Fibroblast of villous mesenchyme (primary cell): Measurements from ENCODE around the gene RAPGEF2. TPM values are rescaled to one million over a fixed set of nuclear protein-coding genes. Genes with fewer than 3 reads are reported as not detected.

ENCODE experiments used
- DNase-seq: peaks from one replicate; pipeline ENCODE4 v3.0.0-alpha.2; 2010; ENCODE audit warnings: low read depth
- H3K4me3 ChIP-seq: 2 replicates; pipeline ENCODE4 v1.5.1; 2011; ENCODE audit warnings: low read depth, mild to moderate bottlenecking, low read length
- CTCF ChIP-seq: IDR thresholded peaks from 2 replicates; pipeline ENCODE4 v1.5.1; 2012; ENCODE audit warnings: low read depth, mild to moderate bottlenecking, low read length; ENCODE audit not compliant: insufficient read depth
- total RNA-seq: library from RNA; depleted of rRNA; stranded (reverse); fragments of >200 nt; gene quantifications from 2 replicates; pipeline ENCODE4 v1.2.3, GENCODE V29; 2012

Gene RAPGEF2
- total RNA-seq, 1 donor, result 47.1 TPM

DNA sequence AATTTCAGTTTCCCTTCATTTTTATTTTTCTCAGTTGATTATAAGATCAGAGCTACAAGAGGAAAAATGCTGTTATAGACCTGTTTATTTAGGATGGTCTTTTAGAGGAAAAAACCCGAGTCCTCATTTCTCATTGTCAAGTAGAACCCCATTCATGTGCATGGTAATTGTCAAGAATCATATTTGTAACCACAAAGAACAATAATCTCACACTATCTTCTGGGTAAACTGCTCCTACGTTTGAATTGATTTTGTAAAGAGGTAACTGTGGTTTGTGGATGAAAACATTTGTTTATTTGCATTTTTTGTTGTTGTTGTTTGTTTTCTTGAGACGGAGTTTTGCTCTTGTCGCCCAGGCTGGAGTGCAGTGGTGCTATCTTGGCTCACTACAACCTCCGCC lies 23.8 kb downstream of the RAPGEF2 start:
- no peak for DNase-seq
- TF ChIP-seq CTCF, result no peak
- no peak overlapping the region for H3K4me3 ChIP-seq

DNA sequence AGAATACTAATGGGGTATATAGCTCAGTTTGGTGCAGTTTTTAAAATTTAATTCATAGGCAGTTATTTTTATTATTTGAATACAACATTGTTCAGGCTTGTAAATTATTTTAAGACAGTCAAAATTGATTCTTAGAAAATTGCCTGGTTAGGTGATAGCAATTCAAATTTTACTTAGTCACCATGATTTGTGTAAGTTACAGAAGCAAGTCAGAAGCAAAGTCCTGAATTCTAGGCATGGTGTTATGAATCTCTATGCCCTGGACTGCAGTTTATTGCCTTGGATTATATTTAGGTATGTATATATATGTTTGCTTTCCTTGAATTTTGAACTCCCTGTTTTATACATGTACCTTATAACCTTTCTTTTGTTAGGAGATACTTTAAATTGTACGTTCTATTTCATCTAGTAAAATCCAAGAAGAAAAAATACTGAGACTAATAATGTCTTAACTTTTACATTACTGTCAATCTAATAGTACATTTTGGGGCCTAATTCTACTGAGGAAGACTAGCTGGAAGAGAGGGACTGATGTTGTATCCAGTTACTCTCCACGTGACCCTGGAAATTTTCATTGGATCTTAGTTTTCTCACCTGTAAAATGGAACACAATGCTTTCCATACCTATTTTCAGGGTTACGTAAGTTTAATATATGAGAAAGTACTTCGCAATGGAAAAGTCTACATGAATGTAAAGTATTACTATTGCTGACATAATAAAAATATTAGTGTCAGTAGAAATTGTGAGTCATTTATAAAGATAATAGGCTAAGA lies 25.1 kb downstream of the RAPGEF2 start:
- DNase-seq, result no peak
- no peak for TF ChIP-seq CTCF

DNA sequence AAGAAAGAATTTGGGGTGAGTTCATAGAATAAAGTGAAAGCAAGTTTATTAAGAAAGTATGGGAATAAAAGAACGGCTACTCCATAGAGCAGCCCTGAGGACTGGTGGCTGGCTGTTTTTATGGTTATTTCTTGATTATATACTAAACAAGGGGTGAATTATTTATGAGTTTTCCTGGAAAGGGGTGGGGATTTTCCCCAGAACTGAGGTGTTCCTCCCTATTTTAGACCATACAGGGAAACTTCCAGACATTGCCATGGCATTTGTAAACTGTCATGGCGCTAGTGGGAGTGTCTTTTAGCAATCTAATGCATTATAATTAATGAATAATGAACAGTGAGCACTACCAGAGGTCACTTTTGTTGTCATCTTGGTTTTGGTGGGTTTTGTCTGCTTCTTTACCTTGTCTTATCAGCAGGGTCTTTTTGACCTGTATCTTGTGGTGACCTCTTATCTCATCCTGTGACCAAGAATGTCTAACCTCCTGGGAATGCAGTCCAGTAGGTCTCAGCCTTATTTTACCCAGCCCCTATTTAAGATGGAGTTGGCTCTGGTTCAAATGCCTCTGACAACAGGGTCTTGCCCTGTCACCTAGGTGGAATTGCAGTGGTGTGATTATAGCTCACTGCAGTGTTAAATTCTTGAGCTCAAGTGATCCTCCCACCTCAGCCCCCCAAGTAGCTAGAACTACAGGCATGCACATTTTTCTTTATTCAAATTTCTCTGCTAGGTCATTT lies 27.1 kb downstream of the RAPGEF2 start:
- no peak for TF ChIP-seq CTCF
- DNase-seq, result no peak
- H3K4me3 ChIP-seq, result no peak overlapping the region

More for the DNA sequence above, 25.1 kb downstream of the RAPGEF2 start:
- H3K4me3 ChIP-seq, result no peak overlapping the region

GRCh38 chr4:159131564-159131963 lies 28.7 kb downstream of the RAPGEF2 start:
- no peak overlapping the region for H3K4me3 ChIP-seq
- DNase-seq, result no peak
- TF ChIP-seq CTCF, result no peak

GRCh38 chr4:159134429-159134828 lies 31.6 kb downstream of the RAPGEF2 start:
- no peak for DNase-seq
- no peak overlapping the region for H3K4me3 ChIP-seq
- no peak for TF ChIP-seq CTCF

GRCh38 chr4:159137176-159137575 lies 34.3 kb downstream of the RAPGEF2 start:
- no peak for TF ChIP-seq CTCF
- no peak for DNase-seq
- H3K4me3 ChIP-seq, result no peak overlapping the region
